ENCODE data around the gene WDR86.

- no peak for TF ChIP-seq CTCF (IDR thresholded peaks at IDR 0.05)
- no peak for TF ChIP-seq POLR2A (IDR thresholded peaks at IDR 0.05)
These were observed 25.5 kb upstream of the WDR86 start for GRCh38 chr7:151435103-151435916.
